Caco-2 (cell line): ENCODE results near the gene TXNDC16. TPM values are rescaled to one million over a fixed set of nuclear protein-coding genes. Genes with fewer than 3 reads are reported as not detected.

ENCODE experiments used
- BruUV-seq: library from RNA; stranded (reverse); fragments of 400-500 nt; replicated peaks from 2 replicates; lab custom pipeline; 2021; lab: Mats Ljungman, UMichigan
- CTCF ChIA-PET: fragments of 300-600 bp; sonication (Branson Sonifier 250); formaldehyde crosslinking; loops from one replicate; lab custom pipeline; 2022; ENCODE audit warnings: antibody characterized with exemption; lab: Charles Lee
- POLR2A ChIA-PET: fragments of 300-600 bp; sonication (Branson Sonifier 250); formaldehyde crosslinking; loops from one replicate; lab custom pipeline; 2022; ENCODE audit warnings: antibody characterized with exemption; lab: Charles Lee
- DNase-seq, 2 experiments: peaks; one replicate each; pipeline versions ENCODE4 v3.0.0 to v3.0.0-alpha.2; 2020 to 2022
- H3K27me3 ChIP-seq: replicated peaks from 2 replicates; pipeline ENCODE4 v1.6.0; 2011; ENCODE audit warnings: low read length; ENCODE audit not compliant: control insufficient read depth, insufficient read depth
- H3K36me3 ChIP-seq: 2 replicates; pipeline ENCODE4 v1.5.1; 2011; ENCODE audit warnings: low read length; ENCODE audit not compliant: control insufficient read depth, insufficient read depth
- H3K4me1 ChIP-seq: fragments of 250-450 bp; sonication (Bioruptor Pico); 2 replicates; pipeline ENCODE4 v1.5.1; 2020; ENCODE audit warnings: mild to moderate bottlenecking
- H3K4me3 ChIP-seq: 2 replicates; pipeline ENCODE4 v1.5.1; 2011; ENCODE audit warnings: low read depth, mild to moderate bottlenecking, control low read depth, low read length
- H3K9me3 ChIP-seq: fragments of 250-450 bp; sonication (Bioruptor Pico); 2 replicates; pipeline ENCODE4 v1.5.1; 2020; ENCODE audit warnings: mild to moderate bottlenecking, moderate library complexity
- H3K27ac Mint-ChIP-seq: one replicate; pipeline ENCODE4 v1.8.0; 2022; ENCODE audit warnings: mixed read lengths; ENCODE audit not compliant: unreplicated experiment
- H3K27me3 Mint-ChIP-seq: one replicate; pipeline ENCODE4 v1.8.0; 2022; ENCODE audit warnings: mixed read lengths; ENCODE audit not compliant: insufficient read depth, unreplicated experiment
- H3K36me3 Mint-ChIP-seq: one replicate; pipeline ENCODE4 v1.8.0; 2022; ENCODE audit warnings: mild to moderate bottlenecking, mixed read lengths; ENCODE audit not compliant: insufficient read depth, unreplicated experiment
- H3K4me1 Mint-ChIP-seq: one replicate; pipeline ENCODE4 v1.8.0; 2022; ENCODE audit warnings: low read depth, mixed read lengths; ENCODE audit not compliant: unreplicated experiment
- H3K4me3 Mint-ChIP-seq: one replicate; pipeline ENCODE4 v1.8.0; 2022; ENCODE audit warnings: mild to moderate bottlenecking, moderate library complexity, mixed read lengths; ENCODE audit not compliant: unreplicated experiment
- H3K9me3 Mint-ChIP-seq: one replicate; pipeline ENCODE4 v1.8.0; 2022; ENCODE audit warnings: mixed read lengths; ENCODE audit not compliant: unreplicated experiment
- intact Hi-C: fragments of 100-400 bp; cut with micrococcal nuclease; formaldehyde crosslinking; loops from one replicate; pipeline ENCODE4 v1.10.0; 2022; ENCODE audit not compliant: unreplicated experiment
- total RNA-seq: library from RNA; stranded (reverse); gene quantifications from 2 replicates; pipeline ENCODE4 v1.2.3, GENCODE V29; 2022
- TF ChIP-seq, protein P1 (sequence below), 2 experiments: fragments of 200-600 bp in 1 of 2; IDR thresholded peaks; 1 replicate in 1 of 2; 2 replicates in 1 of 2; pipeline versions ENCODE4 v1.5.1 to v1.8.0; 2011 to 2022; ENCODE audit warnings: antibody characterized with exemption in 1 of 2, control low read depth in 1 of 2, inconsistent platforms in 1 of 2, low read depth in 1 of 2, low read length in 1 of 2, mild to moderate bottlenecking in 1 of 2, moderate library complexity in 1 of 2; ENCODE audit not compliant: insufficient read depth in 1 of 2, severe bottlenecking in 1 of 2, unreplicated experiment in 1 of 2

The TXNDC16 gene
- total RNA-seq, 1 experiment from 2014 or later: 6.6 TPM

DNA sequence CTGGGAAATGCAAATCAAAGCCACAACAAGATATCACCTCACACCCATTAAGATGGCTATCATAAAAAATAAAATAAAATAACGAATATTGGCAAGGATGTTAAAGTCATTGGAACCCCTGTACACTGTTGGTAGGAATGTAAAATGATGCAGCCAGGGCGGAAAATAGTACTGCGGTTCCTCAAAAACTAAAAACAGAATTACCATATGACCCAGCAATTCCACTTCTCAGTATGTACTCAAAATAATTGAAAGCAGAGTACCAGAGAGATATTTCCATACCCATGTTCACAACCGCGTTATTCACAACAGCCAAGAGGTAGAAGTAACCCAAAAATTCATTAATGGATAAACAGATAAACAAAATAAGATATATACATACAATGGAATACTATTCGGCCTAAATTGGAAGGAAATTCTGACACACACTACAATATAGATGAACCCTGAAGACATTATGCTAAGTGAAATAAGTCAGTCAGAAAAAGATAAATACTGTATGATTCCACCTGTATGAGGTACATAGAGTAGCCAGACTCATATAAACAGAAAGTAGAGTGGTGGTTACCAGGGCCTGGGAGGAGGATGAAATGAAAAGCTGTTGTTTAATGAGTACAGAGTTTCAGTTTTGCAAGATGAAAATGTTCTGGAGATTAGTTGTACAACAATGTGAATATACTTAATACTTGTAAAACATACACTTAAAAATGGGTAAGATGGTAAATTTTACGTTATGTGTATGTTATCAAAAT is 84.6 kb downstream of the TXNDC16 start:
- Mint-ChIP-seq H3K36me3 (no peaks in the 10 kb centered on the region), H3K4me1 (no peaks in the 10 kb centered on the region), H3K27ac (no peak overlapping the region), H3K4me3 (no peak overlapping the region), H3K27me3 (no peaks in the 10 kb centered on the region), H3K9me3 (no peaks in the 10 kb centered on the region)
- CTCF ChIA-PET: no interaction called here
- no TSS peak for BruUV-seq
- Histone ChIP-seq H3K36me3 (no peaks in the 10 kb centered on the region), H3K27me3 (no peaks in the 10 kb centered on the region), H3K4me3 (no peak overlapping the region), H3K9me3 (no peaks in the 10 kb centered on the region), H3K4me1 (no peaks in the 10 kb centered on the region)
- no peak for DNase-seq
- intact Hi-C loops: no loop called here
- TF ChIP-seq, protein P1, sequence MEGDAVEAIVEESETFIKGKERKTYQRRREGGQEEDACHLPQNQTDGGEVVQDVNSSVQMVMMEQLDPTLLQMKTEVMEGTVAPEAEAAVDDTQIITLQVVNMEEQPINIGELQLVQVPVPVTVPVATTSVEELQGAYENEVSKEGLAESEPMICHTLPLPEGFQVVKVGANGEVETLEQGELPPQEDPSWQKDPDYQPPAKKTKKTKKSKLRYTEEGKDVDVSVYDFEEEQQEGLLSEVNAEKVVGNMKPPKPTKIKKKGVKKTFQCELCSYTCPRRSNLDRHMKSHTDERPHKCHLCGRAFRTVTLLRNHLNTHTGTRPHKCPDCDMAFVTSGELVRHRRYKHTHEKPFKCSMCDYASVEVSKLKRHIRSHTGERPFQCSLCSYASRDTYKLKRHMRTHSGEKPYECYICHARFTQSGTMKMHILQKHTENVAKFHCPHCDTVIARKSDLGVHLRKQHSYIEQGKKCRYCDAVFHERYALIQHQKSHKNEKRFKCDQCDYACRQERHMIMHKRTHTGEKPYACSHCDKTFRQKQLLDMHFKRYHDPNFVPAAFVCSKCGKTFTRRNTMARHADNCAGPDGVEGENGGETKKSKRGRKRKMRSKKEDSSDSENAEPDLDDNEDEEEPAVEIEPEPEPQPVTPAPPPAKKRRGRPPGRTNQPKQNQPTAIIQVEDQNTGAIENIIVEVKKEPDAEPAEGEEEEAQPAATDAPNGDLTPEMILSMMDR (IDR thresholded peaks at IDR 0.05; ENCODE audit: insufficient read depth in 1 of 2, low read depth in 1 of 2, low read length in 1 of 2, severe bottlenecking in 1 of 2, unreplicated experiment in 1 of 2): no peak
- POLR2A ChIA-PET: no interaction called here

DNA sequence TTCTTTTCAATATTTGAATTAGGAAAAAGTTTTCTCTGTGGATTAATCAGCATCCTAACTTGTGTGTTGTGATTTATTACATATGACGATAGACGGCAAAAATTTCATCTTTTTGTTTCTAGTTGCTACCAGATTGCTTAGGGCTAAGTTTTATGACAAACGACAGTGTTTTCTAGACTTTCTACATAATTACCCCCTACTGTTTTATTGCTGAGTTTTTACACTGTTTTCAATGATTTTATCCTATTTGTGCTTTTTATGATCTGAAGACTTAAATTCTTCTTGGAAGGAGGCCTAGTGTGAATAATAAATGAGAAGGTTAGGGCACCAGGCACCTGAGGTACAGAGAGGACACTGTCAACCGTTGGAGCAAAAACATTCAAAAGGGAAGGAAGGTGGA is 88.1 kb downstream of the TXNDC16 start:
- no peak overlapping the region for H3K4me3 Mint-ChIP-seq
- Histone ChIP-seq H3K4me1 (no peaks in the 10 kb centered on the region), H3K4me3 (no peak overlapping the region), H3K36me3 (no peaks in the 10 kb centered on the region), H3K9me3 (peaks cover 8% of the 10 kb centered on the region; the same call in 1 of the 2 replicates), H3K27me3 (no peaks in the 10 kb centered on the region)
- BruUV-seq: no TSS peak
- ChIA-PET POLR2A (no interaction called here), CTCF (no interaction called here)
- H3K9me3 Mint-ChIP-seq: no peaks in the 10 kb centered on the region
- no peaks in the 10 kb centered on the region for H3K4me1 Mint-ChIP-seq
- no peak overlapping the region for H3K27ac Mint-ChIP-seq
- TF ChIP-seq, protein P1 (IDR thresholded peaks at IDR 0.05; ENCODE audit: insufficient read depth in 1 of 2, low read depth in 1 of 2, low read length in 1 of 2, severe bottlenecking in 1 of 2, unreplicated experiment in 1 of 2): no peak
- no peaks in the 10 kb centered on the region for H3K36me3 Mint-ChIP-seq
- intact Hi-C loops: no loop called here
- H3K27me3 Mint-ChIP-seq: no peaks in the 10 kb centered on the region
- no peak for DNase-seq

DNA sequence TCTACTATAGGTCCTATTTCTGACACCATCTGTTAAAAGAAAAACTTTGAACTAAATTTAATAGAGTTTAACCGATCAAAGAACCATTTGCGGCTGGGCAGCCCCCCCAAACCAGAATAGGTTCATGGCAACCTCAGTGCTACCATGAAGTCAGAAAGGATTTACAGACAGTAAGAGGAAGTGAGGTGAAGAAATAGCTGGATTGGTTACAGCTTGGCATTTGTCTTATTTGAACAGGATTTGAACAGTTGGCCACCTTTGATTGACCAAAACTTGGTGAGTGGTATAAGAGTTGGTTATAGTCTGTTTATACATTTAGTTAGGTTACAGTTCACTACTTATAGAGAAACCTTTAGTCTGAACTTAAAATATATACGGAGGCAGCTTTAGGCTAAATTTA is 88.9 kb downstream of the TXNDC16 start:
- Mint-ChIP-seq H3K4me1 (peaks cover 2% of the 10 kb centered on the region), H3K27ac (no peak overlapping the region), H3K36me3 (no peaks in the 10 kb centered on the region), H3K4me3 (no peak overlapping the region), H3K27me3 (no peaks in the 10 kb centered on the region), H3K9me3 (no peaks in the 10 kb centered on the region)
- H3K4me3 ChIP-seq: no peak overlapping the region
- ChIA-PET POLR2A (no interaction called here), CTCF (interaction anchor here (0.7 kb wide), 1 partner anchor 16 kb away, joined by 3 read pairs; no protein-coding TSS in a partner anchor)
- no peaks in the 10 kb centered on the region for H3K36me3 ChIP-seq
- TF ChIP-seq, protein P1 (IDR thresholded peaks at IDR 0.05; ENCODE audit: insufficient read depth in 1 of 2, low read depth in 1 of 2, low read length in 1 of 2, severe bottlenecking in 1 of 2, unreplicated experiment in 1 of 2): no peak
- H3K27me3 ChIP-seq: no peaks in the 10 kb centered on the region
- no peaks in the 10 kb centered on the region for H3K4me1 ChIP-seq
- BruUV-seq: no TSS peak
- H3K9me3 ChIP-seq: peaks cover 8% of the 10 kb centered on the region; the same call in 1 of the 2 replicates
- DNase-seq: no peak
- intact Hi-C loops: no loop called here
